GDM1 (cell line): ENCODE data around the gene WRAP73.

ENCODE experiments used
- DNase-seq: peaks from one replicate; lab custom pipeline; 2025; lab: John Stamatoyannopoulos, UW

WRAP73 gene

GRCh38 chr1:3668585-3669300 lies 18.8 kb upstream of the WRAP73 start:
- DNase-seq = no peak

- DNase-seq = no peak
Measured at GRCh38 chr1:3668148-3668547, 18.2 kb upstream of the WRAP73 start.

- no peak for DNase-seq
Measured at GRCh38 chr1:3664700-3665375, 14.9 kb upstream of the WRAP73 start.

GRCh38 chr1:3663999-3664699 lies 14.2 kb upstream of the WRAP73 start:
- DNase-seq = no peak

GRCh38 chr1:3662080-3662671 lies 12.3 kb upstream of the WRAP73 start:
- no peak for DNase-seq

- no peak for DNase-seq
Measured at GRCh38 chr1:3661631-3662030, 11.7 kb upstream of the WRAP73 start.

- DNase-seq = no peak
Measured at GRCh38 chr1:3660704-3661103, 10.8 kb upstream of the WRAP73 start.

GRCh38 chr1:3659093-3659492 lies 9.2 kb upstream of the WRAP73 start:
- no peak for DNase-seq

- DNase-seq = no peak
Measured at GRCh38 chr1:3658231-3658615, 8.3 kb upstream of the WRAP73 start.

- no peak for DNase-seq
Measured at GRCh38 chr1:3657578-3658230, 7.8 kb upstream of the WRAP73 start.

- DNase-seq = no peak
Measured at GRCh38 chr1:3657096-3657475, 7.2 kb upstream of the WRAP73 start.

GRCh38 chr1:3656450-3657095 lies 6.7 kb upstream of the WRAP73 start:
- DNase-seq = no peak

- no peak for DNase-seq
Measured at GRCh38 chr1:3654549-3655281, 4.8 kb upstream of the WRAP73 start.

GRCh38 chr1:3653286-3653618 lies 3.3 kb upstream of the WRAP73 start:
- DNase-seq = no peak

GRCh38 chr1:3652548-3653285 lies 2.8 kb upstream of the WRAP73 start:
- peak; percentile 5 for DNase-seq

GRCh38 chr1:3651930-3652547 lies 2.1 kb upstream of the WRAP73 start, which contains the start of gene TP73:
TP73 (plus strand) TSS chr1:3652516; CDS start chr1:3682366, 29,850 bp downstream.
- peak; percentile 32 for DNase-seq

- DNase-seq = no peak
Measured at GRCh38 chr1:3651026-3651929, 1.4 kb upstream of the WRAP73 start.

- DNase-seq = no peak
Measured at GRCh38 chr1:3650248-3651025, 534 bp upstream of the WRAP73 start.
